ENCODE data around the gene MASTL. TPM values are rescaled to one million over a fixed set of nuclear protein-coding genes. Genes with fewer than 3 reads are reported as not detected.
A peak's percentile ranks its signal among the peaks of the same experiment; 100 is the strongest.

Gene MASTL
- polyA plus RNA-seq, 1 of the 3 experiments (the other 2 are of a cell fraction) = 5.8 TPM

GRCh38 chr10:27207350-27207749, 52.2 kb downstream of the MASTL start:
- H3K79me2 ChIP-seq (ENCODE audit: insufficient read depth) = no peaks in the 10 kb centered on the region
- TF ChIP-seq MEF2A (IDR thresholded peaks at IDR 0.05; ENCODE audit: borderline replicate concordance, low read depth) (no peak), EZH2phosphoT487 (IDR thresholded peaks at IDR 0.05; ENCODE audit: borderline replicate concordance, low read depth) (no peak), SMC3 (IDR thresholded peaks at IDR 0.05; ENCODE audit: low read depth, low read length) (no peak), MXI1 (IDR thresholded peaks at IDR 0.05; ENCODE audit: low read depth, low read length) (no peak), NFIC (IDR thresholded peaks at IDR 0.05; ENCODE audit: borderline replicate concordance) (no peak), FOSL2 (IDR thresholded peaks at IDR 0.05; ENCODE audit: borderline replicate concordance, low read depth) (no peak), JUND (IDR thresholded peaks at IDR 0.05) (no peak), RXRA (IDR thresholded peaks at IDR 0.05; ENCODE audit: borderline replicate concordance, low read depth) (no peak)
- no peak overlapping the region for H3K9ac ChIP-seq
- H2AFZ ChIP-seq (ENCODE audit: low read depth) = no peak overlapping the region
- POLR2A ChIA-PET = no interaction called here
- H3K27ac ChIP-seq (ENCODE audit: low read depth in 2 of 2, low read length in 1 of 2) = no peak overlapping the region
- H3K9me3 ChIP-seq = no peaks in the 10 kb centered on the region
- CTCF ChIA-PET = no interaction called here
- H3K4me1 ChIP-seq (ENCODE audit: control insufficient read depth in 1 of 2, insufficient read depth in 2 of 2, low read depth in 1 of 2, low read length in 1 of 2) = no peaks in the 10 kb centered on the region
- H3K9me2 ChIP-seq = no peaks in the 10 kb centered on the region
- WGBS (ENCODE audit: low lambda C conversion rate) = 100% methylated on average over 2 of the region's 2 CpGs
- DNase-seq = no peak
- peaks cover 45 to 47% of the 10 kb centered on the region in 2 experiments for H3K36me3 ChIP-seq (replicated peaks in 1 of 2; ENCODE audit: control insufficient read depth in 1 of 2, insufficient read depth in 2 of 2, low read length in 1 of 2)
- H3K4me3 ChIP-seq (ENCODE audit: low read depth in 2 of 2, low read length in 1 of 2) = no peak overlapping the region
- H3F3A ChIP-seq (replicated peaks; ENCODE audit: insufficient read depth) = peaks cover 4% of the 10 kb centered on the region
- no peak overlapping the region for H3K4me2 ChIP-seq
- no peaks in the 10 kb centered on the region for H3K27me3 ChIP-seq (ENCODE audit: insufficient read depth)
- no peaks in the 10 kb centered on the region for H4K20me1 ChIP-seq (ENCODE audit: insufficient read depth)

DNA sequence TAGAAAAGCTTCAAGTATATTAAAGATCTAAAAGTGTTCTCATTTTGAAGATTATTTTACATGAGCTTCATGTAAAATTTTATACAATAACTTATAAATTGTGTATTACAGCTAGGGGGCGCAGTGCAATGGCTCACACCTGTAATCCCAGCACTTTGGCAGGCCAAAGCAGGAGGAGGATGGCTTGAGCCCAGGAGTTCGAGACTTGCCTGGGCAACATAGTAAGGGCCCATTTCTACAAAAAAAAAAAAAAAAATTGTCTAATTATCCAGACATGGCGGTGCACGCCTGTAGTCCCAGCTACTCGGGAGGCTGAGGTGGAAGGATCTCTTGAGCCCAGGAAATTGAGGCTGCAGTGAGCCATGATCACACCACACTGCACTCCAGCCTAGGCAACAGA, 68.8 kb downstream of the MASTL start:
- H3K27me3 ChIP-seq (ENCODE audit: insufficient read depth) = no peaks in the 10 kb centered on the region
- H4K20me1 ChIP-seq (ENCODE audit: insufficient read depth) = no peaks in the 10 kb centered on the region
- POLR2A ChIA-PET = no interaction called here

More for the DNA sequence above, 68.8 kb downstream of the MASTL start:
- Histone ChIP-seq H3K27ac (ENCODE audit: low read depth in 2 of 2, low read length in 1 of 2) (no peak overlapping the region), H3F3A (replicated peaks; ENCODE audit: insufficient read depth) (peaks cover 7% of the 10 kb centered on the region), H3K4me1 (ENCODE audit: control insufficient read depth in 1 of 2, insufficient read depth in 2 of 2, low read depth in 1 of 2, low read length in 1 of 2) (no peaks in the 10 kb centered on the region), H3K4me2 (no peak overlapping the region), H2AFZ (ENCODE audit: low read depth) (no peak overlapping the region), H3K79me2 (ENCODE audit: insufficient read depth) (no peaks in the 10 kb centered on the region; the same call in 1 of the 2 replicates), H3K9me2 (no peaks in the 10 kb centered on the region), H3K4me3 (ENCODE audit: low read depth in 2 of 2, low read length in 1 of 2) (no peak overlapping the region; a peak in 1 of 4 replicates), H3K36me3 (replicated peaks in 1 of 2; ENCODE audit: control insufficient read depth in 1 of 2, insufficient read depth in 2 of 2, low read length in 1 of 2) (peaks cover 27 to 48% of the 10 kb centered on the region in 2 experiments), H3K9ac (no peak overlapping the region), H3K9me3 (no peaks in the 10 kb centered on the region)
- TF ChIP-seq RAD21 (IDR thresholded peaks at IDR 0.05; ENCODE audit: low read length) (peak; percentile 47), SMC3 (IDR thresholded peaks at IDR 0.05; ENCODE audit: low read depth, low read length) (peak; percentile 36; the same call in 1 of the 2 replicates), TAF1 (IDR thresholded peaks at IDR 0.05; ENCODE audit: borderline replicate concordance, low read depth, low read length) (no peak)
- TF ChIP-seq, protein P1, sequence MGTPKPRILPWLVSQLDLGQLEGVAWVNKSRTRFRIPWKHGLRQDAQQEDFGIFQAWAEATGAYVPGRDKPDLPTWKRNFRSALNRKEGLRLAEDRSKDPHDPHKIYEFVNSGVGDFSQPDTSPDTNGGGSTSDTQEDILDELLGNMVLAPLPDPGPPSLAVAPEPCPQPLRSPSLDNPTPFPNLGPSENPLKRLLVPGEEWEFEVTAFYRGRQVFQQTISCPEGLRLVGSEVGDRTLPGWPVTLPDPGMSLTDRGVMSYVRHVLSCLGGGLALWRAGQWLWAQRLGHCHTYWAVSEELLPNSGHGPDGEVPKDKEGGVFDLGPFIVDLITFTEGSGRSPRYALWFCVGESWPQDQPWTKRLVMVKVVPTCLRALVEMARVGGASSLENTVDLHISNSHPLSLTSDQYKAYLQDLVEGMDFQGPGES (IDR thresholded peaks at IDR 0.05; ENCODE audit: low read depth, low read length) = no peak
- TF ChIP-seq, protein P2, sequence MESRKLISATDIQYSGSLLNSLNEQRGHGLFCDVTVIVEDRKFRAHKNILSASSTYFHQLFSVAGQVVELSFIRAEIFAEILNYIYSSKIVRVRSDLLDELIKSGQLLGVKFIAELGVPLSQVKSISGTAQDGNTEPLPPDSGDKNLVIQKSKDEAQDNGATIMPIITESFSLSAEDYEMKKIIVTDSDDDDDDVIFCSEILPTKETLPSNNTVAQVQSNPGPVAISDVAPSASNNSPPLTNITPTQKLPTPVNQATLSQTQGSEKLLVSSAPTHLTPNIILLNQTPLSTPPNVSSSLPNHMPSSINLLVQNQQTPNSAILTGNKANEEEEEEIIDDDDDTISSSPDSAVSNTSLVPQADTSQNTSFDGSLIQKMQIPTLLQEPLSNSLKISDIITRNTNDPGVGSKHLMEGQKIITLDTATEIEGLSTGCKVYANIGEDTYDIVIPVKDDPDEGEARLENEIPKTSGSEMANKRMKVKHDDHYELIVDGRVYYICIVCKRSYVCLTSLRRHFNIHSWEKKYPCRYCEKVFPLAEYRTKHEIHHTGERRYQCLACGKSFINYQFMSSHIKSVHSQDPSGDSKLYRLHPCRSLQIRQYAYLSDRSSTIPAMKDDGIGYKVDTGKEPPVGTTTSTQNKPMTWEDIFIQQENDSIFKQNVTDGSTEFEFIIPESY (IDR thresholded peaks at IDR 0.05; ENCODE audit: borderline replicate concordance, low read depth) = no peak
- TF ChIP-seq, protein P3, sequence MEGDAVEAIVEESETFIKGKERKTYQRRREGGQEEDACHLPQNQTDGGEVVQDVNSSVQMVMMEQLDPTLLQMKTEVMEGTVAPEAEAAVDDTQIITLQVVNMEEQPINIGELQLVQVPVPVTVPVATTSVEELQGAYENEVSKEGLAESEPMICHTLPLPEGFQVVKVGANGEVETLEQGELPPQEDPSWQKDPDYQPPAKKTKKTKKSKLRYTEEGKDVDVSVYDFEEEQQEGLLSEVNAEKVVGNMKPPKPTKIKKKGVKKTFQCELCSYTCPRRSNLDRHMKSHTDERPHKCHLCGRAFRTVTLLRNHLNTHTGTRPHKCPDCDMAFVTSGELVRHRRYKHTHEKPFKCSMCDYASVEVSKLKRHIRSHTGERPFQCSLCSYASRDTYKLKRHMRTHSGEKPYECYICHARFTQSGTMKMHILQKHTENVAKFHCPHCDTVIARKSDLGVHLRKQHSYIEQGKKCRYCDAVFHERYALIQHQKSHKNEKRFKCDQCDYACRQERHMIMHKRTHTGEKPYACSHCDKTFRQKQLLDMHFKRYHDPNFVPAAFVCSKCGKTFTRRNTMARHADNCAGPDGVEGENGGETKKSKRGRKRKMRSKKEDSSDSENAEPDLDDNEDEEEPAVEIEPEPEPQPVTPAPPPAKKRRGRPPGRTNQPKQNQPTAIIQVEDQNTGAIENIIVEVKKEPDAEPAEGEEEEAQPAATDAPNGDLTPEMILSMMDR (IDR thresholded peaks at IDR 0.05) = peak; percentile 84
- CTCF ChIA-PET = interaction anchor here (0.6 to 4.1 kb wide), 15 partner anchors 9 to 493 kb away, joined by 3 to 23 read pairs (median 4); partner anchors contain the start of gene ACBD5
- DNase-seq = peak; percentile 26
- WGBS (ENCODE audit: low lambda C conversion rate) = 77% methylated on average over 5 of the region's 5 CpGs

Measured in SK-N-SH (cell line).